Esophagus muscularis mucosa (tissue), 3 donors: ENCODE measurements around the gene FNDC1.

Source experiments
- POLR2A ChIP-seq: fragments of 450-650 bp; IDR thresholded peaks from one replicate; pipeline ENCODE4 v1.6.1; 2017; ENCODE audit warnings: antibody characterized with exemption, moderate library complexity, mild to moderate bottlenecking, low read depth
- POLR2AphosphoS5 ChIP-seq, 2 donors: sonication (generic); formaldehyde crosslinking; IDR thresholded peaks; one replicate each; pipeline ENCODE4 v1.6.1; 2017; ENCODE audit warnings: antibody characterized with exemption in 2 of 2
- TF ChIP-seq, protein P1 (sequence below), 3 experiments: fragments of 200-600 bp in 2 of 3; fragments of 450-650 bp in 1 of 3; sonication (generic) in 2 of 3; IDR thresholded peaks; one replicate each; pipeline ENCODE4 v1.5.1; 2017 to 2019; ENCODE audit warnings: antibody characterized with exemption in 3 of 3, mild to moderate bottlenecking in 2 of 3, moderate library complexity in 1 of 3

DNA sequence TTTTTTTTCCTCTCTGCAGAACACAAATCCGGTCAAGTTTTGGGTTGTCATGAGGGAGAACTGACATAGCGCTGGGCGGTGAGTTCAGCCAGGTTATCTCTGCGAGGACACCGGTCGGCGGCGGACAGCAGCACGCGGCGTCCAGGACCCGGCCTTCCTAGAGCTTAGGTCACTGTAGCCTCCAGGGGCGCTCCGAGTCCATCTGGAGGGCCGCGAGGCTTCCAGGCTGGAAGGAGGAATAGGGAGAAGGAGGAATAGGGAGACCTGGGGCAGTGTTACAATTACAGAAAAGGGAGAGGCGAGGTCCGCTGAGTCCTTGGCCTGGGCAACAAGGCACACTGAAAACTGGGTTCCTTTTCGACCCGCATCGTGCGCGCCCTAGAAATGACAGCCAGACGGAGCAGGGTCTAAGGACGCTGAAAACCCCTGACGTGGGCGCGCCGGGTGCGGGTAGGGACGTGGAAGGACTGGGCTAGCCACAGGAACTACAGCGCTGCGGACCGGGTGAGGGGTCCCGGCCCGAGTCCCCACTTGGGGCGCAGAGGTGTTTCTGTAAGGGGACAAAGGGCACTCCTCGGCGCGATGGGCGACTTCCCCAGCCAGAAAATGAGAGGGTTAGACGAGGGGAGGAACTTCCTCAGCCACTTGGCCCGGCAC, 536 bp upstream of the FNDC1 start:
- TF ChIP-seq, protein P1, sequence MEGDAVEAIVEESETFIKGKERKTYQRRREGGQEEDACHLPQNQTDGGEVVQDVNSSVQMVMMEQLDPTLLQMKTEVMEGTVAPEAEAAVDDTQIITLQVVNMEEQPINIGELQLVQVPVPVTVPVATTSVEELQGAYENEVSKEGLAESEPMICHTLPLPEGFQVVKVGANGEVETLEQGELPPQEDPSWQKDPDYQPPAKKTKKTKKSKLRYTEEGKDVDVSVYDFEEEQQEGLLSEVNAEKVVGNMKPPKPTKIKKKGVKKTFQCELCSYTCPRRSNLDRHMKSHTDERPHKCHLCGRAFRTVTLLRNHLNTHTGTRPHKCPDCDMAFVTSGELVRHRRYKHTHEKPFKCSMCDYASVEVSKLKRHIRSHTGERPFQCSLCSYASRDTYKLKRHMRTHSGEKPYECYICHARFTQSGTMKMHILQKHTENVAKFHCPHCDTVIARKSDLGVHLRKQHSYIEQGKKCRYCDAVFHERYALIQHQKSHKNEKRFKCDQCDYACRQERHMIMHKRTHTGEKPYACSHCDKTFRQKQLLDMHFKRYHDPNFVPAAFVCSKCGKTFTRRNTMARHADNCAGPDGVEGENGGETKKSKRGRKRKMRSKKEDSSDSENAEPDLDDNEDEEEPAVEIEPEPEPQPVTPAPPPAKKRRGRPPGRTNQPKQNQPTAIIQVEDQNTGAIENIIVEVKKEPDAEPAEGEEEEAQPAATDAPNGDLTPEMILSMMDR (IDR thresholded peaks at IDR 0.05), result peak; percentile 41 to 53 (median 51)
- TF ChIP-seq POLR2A (no peak), POLR2AphosphoS5 (IDR thresholded peaks at IDR 0.05) (peak in 1 of 2 donors; percentile 20)
